ENCODE measurements around the gene ABCA1.
"Not testable (repeated sequence)": the region's sequence is repeated elsewhere in the genome, so short reads cannot be mapped to it uniquely, and the experiment has no call there.

ABCA1 gene

DNA sequence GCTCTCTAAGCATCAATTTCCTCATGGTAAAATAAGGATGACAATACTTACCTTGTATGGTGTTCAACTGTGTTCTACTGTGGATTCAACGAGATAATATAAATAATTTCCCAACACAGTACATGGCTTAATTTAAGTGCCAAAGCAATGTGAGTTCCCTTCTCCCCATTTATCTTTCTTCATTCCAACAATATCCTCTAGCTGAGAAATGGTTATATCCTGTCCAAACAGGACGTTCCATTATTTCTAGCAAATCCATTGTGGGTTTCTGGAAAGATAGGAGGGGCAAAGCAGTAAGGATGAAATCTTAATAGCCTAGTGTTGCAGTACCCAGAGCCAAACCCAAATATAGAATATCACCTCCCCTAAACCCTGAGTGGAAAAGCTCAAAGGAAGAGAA lies 22.0 kb downstream of the ABCA1 start:
- no peak for DNase-seq (ENCODE audit: low spot score)
- no peak for FAIRE-seq

DNA sequence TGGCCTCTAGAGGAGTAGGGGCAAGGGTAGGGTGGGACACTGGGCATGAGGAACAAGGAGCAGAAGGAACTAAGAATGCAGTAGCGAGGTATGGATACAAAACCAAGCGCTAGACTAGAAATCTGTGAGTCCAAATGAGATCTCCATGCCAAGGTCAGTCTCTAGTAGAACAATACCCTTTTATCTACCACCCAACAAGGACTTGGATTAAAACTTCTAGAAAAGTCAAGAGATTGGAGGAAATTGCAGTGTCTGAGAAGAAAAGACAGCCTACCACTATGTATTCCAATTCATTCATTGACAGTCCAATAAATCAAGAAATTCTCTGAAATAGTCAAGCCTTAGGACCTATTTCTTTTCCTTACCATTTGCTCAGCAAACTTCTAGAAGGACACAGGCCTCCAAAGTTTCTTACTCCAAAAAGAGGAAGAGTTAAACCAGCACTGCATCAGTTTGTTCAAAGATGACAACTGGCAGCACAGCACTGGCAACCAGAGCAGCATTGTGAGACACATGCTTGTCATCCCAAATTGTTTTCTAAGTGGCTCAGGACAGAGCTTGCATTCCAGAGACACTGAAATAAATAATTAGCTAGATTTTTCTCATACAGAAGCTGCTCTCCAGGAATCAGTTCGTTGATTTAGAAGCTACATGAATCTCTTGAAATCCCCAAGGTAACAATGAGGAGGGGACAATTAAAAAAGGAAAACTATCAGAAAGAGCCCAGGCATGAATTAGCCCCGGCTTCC lies 22.6 kb downstream of the ABCA1 start:
- no peak for DNase-seq (ENCODE audit: low spot score)
- FAIRE-seq: no peak

DNA sequence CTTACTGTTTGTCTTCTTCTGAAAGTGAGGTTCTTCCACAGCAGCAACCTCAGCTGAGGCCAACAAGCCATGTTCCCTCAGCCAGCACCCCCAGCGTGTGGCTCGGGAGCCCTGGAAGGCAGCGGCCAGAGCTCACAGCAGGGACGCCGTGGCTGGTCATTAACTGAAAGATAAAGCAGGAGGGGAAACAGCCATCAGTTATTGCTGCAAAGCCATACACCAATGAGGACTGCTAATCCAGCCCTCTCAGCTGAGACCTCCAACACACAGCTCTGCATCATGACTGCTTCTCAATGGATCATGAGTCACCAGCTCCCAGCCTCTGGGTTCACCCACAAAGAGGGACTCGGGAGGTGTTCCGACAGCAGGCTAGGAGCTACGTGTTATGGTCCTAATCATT lies 24.3 kb downstream of the ABCA1 start:
- DNase-seq (ENCODE audit: low spot score) (no peak), FAIRE-seq (no peak)

DNA sequence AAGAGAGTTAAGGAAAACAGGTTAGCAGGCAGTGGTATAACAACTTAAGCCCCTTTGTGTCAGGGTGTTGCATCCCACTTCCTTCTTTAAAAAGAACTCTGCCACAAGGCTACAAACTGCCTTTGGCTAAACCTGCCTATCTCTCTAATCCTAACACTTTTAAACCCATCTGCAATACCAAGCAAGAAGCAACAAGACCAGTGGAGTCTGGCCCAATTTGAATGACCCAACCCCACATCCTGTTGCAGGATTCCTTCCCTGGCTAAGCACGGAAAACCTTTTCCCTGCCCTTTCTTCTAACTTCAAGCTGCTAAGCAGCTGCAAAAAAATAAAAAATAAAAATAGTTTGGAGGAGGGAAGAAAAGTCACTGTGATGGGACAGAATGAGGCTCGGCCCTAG lies 27.1 kb downstream of the ABCA1 start:
- no peak for DNase-seq (ENCODE audit: low spot score)
- FAIRE-seq: no peak

DNA sequence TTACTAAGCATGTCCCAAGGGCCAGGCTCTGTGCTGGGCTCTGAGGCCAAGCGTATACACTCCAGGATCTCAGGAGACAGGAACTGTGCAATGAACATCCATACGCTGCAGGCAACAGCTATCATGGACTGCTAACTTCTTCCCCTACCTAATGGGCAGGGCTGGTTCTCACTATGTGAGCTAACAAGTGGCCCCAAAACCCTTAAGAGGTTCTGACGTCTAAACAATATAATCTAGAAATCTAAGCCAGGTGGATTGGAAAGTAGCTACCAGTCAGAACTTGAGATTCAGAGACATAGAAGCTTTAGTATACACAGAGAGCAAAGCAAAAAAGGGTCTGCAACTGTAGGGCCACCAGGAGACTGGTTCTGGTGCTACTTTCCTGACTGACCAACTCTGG lies 27.6 kb downstream of the ABCA1 start:
- no peak for DNase-seq (ENCODE audit: low spot score)
- FAIRE-seq: no peak

DNA sequence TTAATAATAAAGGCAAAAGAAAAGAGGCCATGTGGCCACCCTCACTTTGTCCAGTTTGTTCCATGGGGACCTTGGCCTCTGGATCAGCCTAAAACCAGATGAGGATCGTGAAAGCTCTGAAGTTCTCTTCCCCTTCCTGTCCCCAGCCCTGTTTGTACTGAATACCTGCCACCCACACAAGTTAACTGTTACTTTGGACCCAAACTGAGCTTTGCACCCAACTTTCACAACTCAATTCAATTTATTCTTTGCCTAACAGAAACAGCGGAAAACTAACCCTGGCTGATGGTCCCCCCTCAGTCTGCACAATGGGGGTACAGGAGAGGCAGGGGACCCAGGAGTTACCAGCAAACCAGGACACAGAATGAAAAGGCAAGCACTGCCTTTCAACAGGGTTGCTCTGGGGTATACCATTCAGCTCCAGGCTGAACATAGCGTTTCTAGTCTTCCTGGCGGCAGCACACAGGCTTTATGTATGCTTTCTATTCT lies 28.2 kb downstream of the ABCA1 start:
- DNase-seq (ENCODE audit: low spot score): no peak
- no peak for FAIRE-seq

DNA sequence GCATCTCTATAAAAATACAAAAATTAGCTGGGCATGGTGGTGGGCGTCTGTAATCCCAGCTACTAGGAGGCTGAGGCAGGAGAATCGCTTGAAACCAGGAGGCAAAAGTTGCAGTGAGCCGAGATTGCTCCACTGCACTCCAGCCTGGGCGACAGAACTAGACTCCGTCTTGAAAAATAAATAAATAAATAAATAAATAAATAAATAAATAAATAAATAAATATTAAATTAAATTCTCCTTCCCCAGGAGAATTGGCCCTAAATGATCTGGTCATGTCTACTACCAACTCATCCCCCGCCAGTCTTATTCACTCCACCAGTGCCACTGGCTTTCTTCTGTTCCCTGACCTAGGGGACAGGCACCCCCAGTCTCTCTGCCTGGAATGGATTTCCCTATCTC lies 29.6 kb downstream of the ABCA1 start:
- not testable (repeated sequence) for FAIRE-seq; DNase-seq (ENCODE audit: low spot score)

DNA sequence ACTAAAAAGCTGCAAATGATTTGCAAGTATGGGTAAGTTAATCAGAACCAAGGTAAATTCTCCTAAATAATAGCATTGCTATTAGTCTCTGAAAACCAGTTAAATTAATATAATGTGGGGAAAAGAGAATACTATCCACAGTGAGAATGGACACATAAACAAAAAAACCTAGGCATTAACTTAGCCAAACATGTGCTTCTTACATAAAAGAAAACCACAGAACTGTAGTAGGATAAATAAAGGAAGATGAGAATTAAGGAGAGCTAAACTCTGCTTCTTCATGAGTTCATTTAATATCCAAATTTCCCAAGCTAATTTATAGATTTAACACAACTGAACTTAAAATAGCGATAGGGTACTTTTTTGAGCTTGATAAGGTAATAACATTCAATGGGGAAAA lies 31.8 kb downstream of the ABCA1 start:
- DNase-seq (ENCODE audit: low spot score) (no peak), FAIRE-seq (no peak)

DNA sequence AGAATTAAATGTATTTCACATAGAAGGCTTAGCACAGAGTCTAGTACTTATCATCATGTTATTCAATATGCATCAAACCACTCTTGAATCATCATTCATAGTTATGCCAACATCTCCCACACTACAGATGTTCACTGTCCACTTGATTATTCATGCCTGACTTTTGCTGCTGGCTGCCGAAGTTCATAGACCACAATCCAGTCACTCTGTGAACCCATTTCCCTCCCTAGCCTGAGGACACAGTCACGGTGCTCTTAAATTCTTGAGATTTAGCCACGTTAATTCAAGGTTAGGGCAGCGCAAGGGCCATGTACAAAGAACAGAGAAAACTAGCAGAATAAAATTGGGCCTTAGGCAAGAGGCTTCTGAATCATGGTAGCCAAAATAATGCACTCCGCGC lies 32.4 kb downstream of the ABCA1 start:
- DNase-seq (ENCODE audit: low spot score) (no peak), FAIRE-seq (no peak)

DNA sequence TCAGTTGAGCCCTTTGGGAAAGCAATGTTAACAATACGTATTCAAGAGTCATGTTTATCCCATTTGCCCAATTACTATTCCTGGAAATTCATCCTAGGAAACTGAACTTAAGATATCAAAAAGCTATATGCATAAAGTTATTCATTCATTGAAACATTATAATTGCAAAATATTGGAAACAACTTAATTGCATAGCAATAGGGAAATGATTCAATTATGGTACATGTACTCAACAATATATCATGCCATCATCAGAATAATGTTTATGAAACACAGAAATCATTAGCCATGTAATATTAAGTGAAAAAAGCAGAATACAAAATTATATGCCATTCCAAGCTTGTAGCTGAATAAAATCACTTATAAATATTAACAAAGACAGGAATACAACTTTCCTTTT lies 35.3 kb downstream of the ABCA1 start:
- DNase-seq (ENCODE audit: low spot score): no peak
- FAIRE-seq: no peak

DNA sequence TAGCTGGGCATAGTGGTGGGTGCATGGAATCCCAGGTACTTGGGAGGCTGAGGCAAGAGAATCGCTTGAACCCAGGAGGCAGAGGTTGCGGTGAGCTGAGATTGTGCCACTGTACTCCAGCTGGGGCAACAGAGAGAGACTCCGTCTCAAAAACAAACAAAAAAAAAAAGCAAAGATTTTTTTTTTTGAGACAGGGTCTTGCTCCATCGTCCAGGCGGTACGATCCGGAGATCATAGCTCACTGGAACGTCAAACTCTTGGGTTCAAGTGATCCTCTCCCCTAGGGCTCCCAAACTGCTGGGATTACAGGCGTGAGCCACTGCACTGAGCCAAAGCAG lies 37.6 kb downstream of the ABCA1 start:
- no peak for DNase-seq (ENCODE audit: low spot score)
- FAIRE-seq: no peak

DNA sequence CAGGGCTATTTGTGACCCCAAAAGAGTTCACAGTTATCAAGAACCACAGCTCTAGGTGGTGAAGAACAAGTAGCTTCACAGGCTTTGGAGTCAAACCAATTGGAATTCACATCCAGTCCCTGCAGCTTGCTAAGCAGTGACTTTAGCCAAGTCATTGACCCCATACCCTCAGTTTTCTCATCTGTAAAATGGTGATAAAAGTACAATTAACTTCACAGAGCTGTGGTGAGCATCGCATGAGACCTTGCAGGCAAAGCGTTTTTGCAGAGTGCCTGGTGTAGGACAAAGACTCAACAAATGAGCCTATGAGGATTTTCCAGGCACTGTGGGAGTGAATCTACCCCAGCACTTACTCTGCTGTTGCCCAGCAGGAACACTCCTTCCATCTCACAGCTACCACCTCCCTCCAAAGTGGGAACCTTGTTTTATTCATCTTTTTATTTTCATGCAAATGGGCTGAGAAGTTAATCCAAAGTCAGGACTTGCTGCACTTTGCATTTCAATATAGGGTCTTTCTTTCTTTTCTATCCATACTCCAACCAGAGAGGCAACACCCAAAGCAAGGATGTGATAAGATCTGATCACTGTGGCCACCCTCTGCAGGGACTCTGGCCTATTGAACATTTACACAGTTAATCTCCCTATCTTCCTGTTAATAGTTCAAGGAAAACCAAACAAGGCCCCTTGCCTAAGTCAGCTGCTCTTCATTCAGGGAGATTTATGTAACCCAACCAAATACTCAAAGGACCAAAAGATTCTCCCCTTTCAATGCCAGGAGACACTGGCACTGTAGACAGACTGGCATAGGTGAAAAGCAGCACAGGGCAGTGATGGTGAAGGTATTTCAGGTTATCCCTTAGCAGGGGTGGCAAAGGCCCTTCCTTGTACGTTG lies 41.9 kb downstream of the ABCA1 start:
- FAIRE-seq: no peak
- DNase-seq (ENCODE audit: low spot score): no peak

DNA sequence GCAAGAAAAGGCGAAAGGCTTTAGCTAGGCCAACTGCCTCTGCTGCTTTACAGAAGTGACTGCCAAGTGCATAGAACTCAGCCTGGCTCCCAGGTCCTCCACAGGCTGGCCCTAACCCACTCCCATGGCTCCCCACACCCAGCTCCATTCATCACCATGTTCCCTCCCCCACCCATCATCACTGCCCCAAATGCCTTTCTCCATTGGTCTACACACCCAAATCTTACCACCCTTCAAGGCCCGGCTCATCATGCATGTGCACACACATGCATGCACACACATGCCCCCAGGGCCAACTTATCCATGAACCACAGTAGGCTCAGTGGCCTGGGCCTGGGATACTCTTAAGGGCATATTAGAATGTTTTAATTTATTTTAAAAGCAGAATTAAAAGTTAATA lies 44.8 kb downstream of the ABCA1 start:
- no peak for DNase-seq (ENCODE audit: low spot score)
- no peak for FAIRE-seq

DNA sequence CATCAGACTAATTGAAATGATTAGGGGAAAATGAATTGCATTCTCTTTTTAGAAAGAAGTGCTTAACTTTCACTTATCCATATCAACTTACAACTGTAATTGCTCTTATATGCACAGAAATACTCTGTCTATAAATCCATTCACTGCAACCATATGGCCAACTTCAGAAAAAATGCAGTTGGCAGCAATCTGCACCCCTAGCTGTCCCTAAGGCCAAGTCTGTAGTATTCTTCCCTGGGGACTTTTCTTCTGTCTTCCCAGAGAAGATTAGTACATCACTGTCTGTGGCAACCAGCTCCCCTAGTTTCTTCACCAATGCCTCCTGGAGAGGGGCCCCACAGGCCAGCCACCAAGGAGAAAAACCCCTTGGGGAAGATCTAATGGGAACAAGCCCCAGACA lies 45.4 kb downstream of the ABCA1 start:
- no peak for FAIRE-seq
- no peak for DNase-seq (ENCODE audit: low spot score)

DNA sequence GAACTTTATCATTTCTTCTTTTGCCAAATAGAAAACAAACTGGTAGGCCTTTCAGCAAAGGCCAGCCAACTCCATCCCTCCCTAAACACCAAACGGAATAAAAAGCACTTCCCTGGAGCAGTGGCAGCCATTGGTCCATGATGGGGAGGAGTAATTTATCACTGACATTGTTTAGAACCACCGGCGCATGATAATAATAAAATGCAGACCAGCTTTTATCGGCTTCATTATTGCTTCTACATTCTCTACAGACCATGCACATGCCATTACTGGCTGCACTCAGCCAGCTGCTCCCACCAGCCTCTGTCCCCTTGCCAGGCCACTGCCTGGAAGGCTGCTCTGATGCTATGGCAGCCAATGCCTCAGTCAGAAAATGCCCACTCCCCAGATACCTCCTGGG lies 45.9 kb downstream of the ABCA1 start:
- FAIRE-seq (no peak), DNase-seq (ENCODE audit: low spot score) (no peak)

DNA sequence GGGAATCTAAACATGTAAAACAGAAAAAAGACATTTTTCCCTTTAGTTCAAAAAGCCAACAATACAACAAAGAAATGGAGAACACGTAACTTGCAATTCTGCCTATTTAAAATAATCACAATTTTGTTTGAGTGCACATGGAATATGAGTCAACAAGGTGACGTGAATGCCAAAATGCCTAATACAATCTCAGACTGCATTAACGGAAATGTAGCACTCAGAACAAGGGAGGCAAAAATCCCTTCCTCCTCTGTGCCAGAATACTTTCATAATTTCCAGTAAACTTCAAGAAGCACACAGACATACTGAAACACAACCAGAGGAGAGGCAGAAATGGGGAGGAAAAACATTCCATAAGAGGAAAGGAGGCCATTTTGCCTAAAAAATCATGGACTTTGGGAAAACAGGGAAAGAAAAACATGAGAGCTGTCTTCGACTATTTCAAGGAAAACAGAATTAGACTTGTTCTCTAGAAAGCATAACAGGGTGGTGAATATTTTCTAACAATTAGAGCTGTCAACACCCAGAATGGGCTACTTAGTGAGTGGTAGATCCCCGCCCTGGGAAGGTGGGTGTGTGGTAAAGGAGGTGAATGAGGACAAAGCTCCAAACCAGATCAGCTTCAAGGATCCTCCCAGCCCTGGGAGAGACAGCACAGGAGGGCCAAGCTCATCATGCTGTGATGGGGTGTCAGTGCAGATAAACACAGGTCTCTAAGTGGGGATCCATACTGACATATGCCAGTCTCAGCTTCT lies 48.2 kb downstream of the ABCA1 start:
- DNase-seq (ENCODE audit: low spot score) (no peak), FAIRE-seq (no peak)

DNA sequence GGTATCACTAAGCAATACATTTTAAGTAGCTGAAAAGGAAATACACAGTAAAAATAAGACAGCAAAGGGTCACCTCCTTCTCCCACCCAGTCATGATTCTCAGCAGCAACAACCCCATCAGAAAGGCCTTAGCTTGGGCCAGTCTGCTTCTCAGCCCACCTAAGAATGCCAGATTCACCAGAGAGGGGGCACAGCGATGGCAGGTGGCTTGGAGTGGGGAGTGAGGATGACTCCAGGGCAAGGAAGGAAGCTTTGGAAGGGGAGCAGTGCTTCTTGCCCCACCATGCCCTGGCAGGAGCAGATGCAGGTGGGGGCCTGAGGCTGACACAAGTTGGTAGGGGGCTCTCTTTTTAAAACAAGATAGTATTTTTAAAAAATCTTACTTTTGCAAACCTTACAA lies 51.4 kb downstream of the ABCA1 start:
- DNase-seq (ENCODE audit: low spot score) (no peak), FAIRE-seq (no peak)

DNA sequence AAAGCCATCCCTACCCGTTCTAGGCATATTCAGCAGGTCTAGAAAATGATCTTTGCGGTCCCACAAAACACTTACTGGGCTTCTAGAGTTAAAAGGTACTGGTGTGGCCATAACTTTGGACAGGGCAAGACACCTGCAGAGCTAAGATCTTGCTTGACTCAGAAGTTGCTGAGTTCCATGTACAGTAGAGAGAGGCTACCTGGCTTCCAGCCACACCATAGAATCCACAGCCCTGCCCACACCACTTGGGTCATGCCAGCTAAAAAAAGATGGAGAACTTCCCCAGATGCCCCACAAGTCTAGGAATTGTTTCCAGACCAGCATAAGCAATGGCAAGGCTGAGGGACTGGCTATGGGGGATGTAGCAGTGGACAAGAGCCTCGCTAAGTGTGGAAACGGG lies 52.1 kb downstream of the ABCA1 start:
- DNase-seq (ENCODE audit: low spot score) (no peak), FAIRE-seq (no peak)

DNA sequence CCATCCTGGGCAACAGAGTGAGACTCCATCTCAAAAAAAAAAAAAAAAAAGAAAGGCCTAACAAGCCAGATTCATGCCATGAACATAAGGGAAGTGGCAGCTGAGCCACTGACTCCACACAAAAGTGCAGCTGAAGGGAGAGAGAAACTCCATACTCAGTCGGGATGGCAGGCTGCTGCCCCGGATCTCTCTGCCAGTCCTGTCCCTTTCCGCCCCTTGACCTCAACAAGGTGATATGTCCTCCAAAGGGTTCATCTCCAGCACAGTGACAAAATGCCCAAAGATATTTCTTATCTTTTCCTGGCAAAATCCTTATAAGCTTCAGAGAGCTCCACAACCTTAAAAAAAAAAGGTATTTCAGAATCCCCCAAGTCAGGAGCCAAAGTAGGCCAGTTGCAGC lies 52.6 kb downstream of the ABCA1 start:
- FAIRE-seq (no peak), DNase-seq (ENCODE audit: low spot score) (no peak)

DNA sequence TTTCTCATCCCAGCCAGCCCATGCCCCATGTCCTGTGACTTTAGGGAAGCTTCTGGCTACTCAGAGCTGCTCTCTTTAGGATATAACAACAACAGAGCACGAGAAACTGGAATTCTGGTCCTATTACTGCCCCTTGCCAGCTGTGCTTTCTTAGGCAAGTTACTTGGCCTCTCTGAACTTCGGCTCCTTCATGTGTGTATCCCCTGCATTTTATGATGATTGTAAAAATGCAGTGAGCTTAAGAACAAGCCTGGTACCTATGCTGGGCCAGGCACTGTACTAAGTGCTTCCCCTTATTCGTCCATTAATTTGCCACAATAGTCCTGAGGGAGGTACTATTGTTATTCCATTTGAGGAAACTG lies 54.5 kb downstream of the ABCA1 start:
- FAIRE-seq: no peak

DNA sequence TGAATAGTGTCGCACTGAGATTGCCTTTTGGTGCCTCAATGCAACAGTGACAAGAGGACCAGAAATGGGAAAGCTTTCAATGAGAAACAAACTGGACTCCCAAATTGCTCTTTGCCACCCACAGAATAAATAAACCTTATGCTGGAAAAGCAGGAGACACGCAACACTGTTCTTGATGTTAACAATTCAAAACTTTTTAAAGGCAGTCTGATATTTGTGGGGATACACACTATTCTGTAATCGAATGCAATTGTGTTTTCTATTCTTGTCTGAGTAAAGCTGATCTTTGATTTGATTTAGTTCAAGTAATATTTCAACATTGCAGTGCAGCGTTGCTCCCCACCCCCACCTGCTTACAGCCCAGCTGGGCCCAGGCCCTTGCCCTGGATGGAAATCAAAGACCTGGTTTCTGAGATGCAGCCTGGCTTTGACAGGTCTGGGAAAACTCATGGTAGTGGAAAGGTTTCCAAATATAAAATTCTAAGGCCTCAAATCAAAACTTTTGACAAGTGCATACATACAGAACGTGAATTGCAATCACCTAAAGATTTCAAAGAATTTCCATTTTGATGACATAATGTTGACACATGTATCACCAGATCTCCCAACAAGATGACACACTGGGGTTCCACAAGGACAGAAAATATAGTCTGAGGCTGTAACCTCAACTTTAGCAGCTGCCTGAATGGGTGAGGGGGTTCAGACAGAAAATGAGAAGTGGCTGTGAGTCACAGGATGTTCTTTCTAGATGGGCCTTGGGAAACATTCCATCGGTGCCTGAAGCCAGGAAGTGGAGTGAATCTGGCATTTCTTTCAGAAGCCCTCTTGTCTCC lies 55.1 kb downstream of the ABCA1 start:
- FAIRE-seq (no peak), DNase-seq (ENCODE audit: low spot score) (peak; percentile 81)

More for the DNA sequence above, 54.5 kb downstream of the ABCA1 start:
- no peak for DNase-seq (ENCODE audit: low spot score)
